A172 (cell line): ENCODE results near the gene RAET1G. TPM values are rescaled to one million over a fixed set of nuclear protein-coding genes. Genes with fewer than 3 reads are reported as not detected.
"Not testable (repeated sequence)": the region's sequence is repeated elsewhere in the genome, so short reads cannot be mapped to it uniquely, and the experiment has no call there.

Experiments used
- DNase-seq: peaks from one replicate; pipeline ENCODE4 v3.0.0-alpha.2; 2015; ENCODE audit warnings: low spot score
- total RNA-seq: library from RNA; depleted of rRNA; stranded (reverse); fragments of >200 nt; shearing (Covaris generic); gene quantifications from 2 replicates; pipeline ENCODE4 v1.2.3, GENCODE V29; 2014; rRNA removed

The RAET1G gene
- total RNA-seq, result 1.1 and 2.0 TPM in 2 replicates

- peak; percentile 81 for DNase-seq
Measured at GRCh38 chr6:149922642-149923326, at the start of gene RAET1G. Gene RAET1G, minus strand, starts transcription at chr6:149923121. Its CDS starts 111 bp downstream, at chr6:149923010.

GRCh38 chr6:149969635-149970034, 46.7 kb upstream of the RAET1G start:
- no peak for DNase-seq

GRCh38 chr6:149968909-149969308, 46.0 kb upstream of the RAET1G start:
- DNase-seq, result not testable (repeated sequence)

GRCh38 chr6:149967999-149968398, 45.1 kb upstream of the RAET1G start:
- DNase-seq, result not testable (repeated sequence)

- no peak for DNase-seq
Measured at GRCh38 chr6:149967591-149967990, 44.7 kb upstream of the RAET1G start.

- DNase-seq, result not testable (repeated sequence)
Measured at GRCh38 chr6:149966319-149966718, 43.4 kb upstream of the RAET1G start.

GRCh38 chr6:149965194-149966020, 42.5 kb upstream of the RAET1G start:
- no peak for DNase-seq

GRCh38 chr6:149964308-149965193, 41.6 kb upstream of the RAET1G start:
- DNase-seq, result no peak

- peak; percentile 20 for DNase-seq
Measured at GRCh38 chr6:149963462-149964307, 40.8 kb upstream of the RAET1G start, which contains the start of gene ULBP1. Gene ULBP1, plus strand, starts transcription at chr6:149963943. Its CDS starts 107 bp downstream, at chr6:149964050.

GRCh38 chr6:149963212-149963461, 40.2 kb upstream of the RAET1G start:
- DNase-seq, result peak; percentile 62

GRCh38 chr6:149962461-149963211, 39.7 kb upstream of the RAET1G start:
- no peak for DNase-seq

GRCh38 chr6:149961728-149962425, 39.0 kb upstream of the RAET1G start:
- no peak for DNase-seq

GRCh38 chr6:149960488-149960887, 37.6 kb upstream of the RAET1G start:
- DNase-seq, result no peak

- DNase-seq, result not testable (repeated sequence)
Measured at GRCh38 chr6:149959806-149960205, 36.9 kb upstream of the RAET1G start.

GRCh38 chr6:149958124-149958523, 35.2 kb upstream of the RAET1G start:
- DNase-seq, result not testable (repeated sequence)

- not testable (repeated sequence) for DNase-seq
Measured at GRCh38 chr6:149955654-149956317, 32.9 kb upstream of the RAET1G start.

GRCh38 chr6:149954984-149955653, 32.2 kb upstream of the RAET1G start:
- not testable (repeated sequence) for DNase-seq

GRCh38 chr6:149954328-149954983, 31.5 kb upstream of the RAET1G start:
- not testable (repeated sequence) for DNase-seq
